Umbilical cord (tissue), 2 donors: ENCODE measurements around the gene EIF4G3. TPM values are rescaled to one million over a fixed set of nuclear protein-coding genes. Genes with fewer than 3 reads are reported as not detected.
"Not testable (repeated sequence)": the region's sequence is repeated elsewhere in the genome, so short reads cannot be mapped to it uniquely, and the experiment has no call there.

Experiments used
- DNase-seq: peaks from one replicate; pipeline ENCODE4 v3.0.0-alpha.2; 2015; ENCODE audit warnings: low spot score
- total RNA-seq: library from RNA; depleted of rRNA; stranded (reverse); fragments of >200 nt; gene quantifications from one replicate; pipeline ENCODE4 v1.2.3, GENCODE V29; 2014; ENCODE audit warnings: low replicate concordance; ENCODE audit not compliant: insufficient read depth

EIF4G3 gene
- 30.3 TPM for total RNA-seq

- DNase-seq = peak; percentile 100
These were observed at the start of gene EIF4G3 for GRCh38 chr1:21176586-21177555. Gene EIF4G3, minus strand, starts transcription at chr1:21176897. Its CDS starts 174,155 bp downstream, at chr1:21002742.

- no peak for DNase-seq
These were observed 48.4 kb upstream of the EIF4G3 start for GRCh38 chr1:21225065-21225464.

- DNase-seq = no peak
These were observed 44.1 kb upstream of the EIF4G3 start for GRCh38 chr1:21220815-21221214.

GRCh38 chr1:21219674-21220073 is 43.0 kb upstream of the EIF4G3 start:
- DNase-seq = no peak

- DNase-seq = peak; percentile 13
These were observed 41.3 kb upstream of the EIF4G3 start for GRCh38 chr1:21217812-21218596.

- DNase-seq = no peak
These were observed 40.4 kb upstream of the EIF4G3 start for GRCh38 chr1:21216835-21217811.

GRCh38 chr1:21212126-21212525 is 35.4 kb upstream of the EIF4G3 start:
- DNase-seq = no peak

- not testable (repeated sequence) for DNase-seq
These were observed 31.5 kb upstream of the EIF4G3 start for GRCh38 chr1:21208137-21208700.

GRCh38 chr1:21206117-21206516 is 29.4 kb upstream of the EIF4G3 start:
- DNase-seq = no peak

GRCh38 chr1:21205416-21205815 is 28.7 kb upstream of the EIF4G3 start:
- no peak for DNase-seq

- no peak for DNase-seq
These were observed 25.0 kb upstream of the EIF4G3 start for GRCh38 chr1:21201650-21202049.

- DNase-seq = not testable (repeated sequence)
These were observed 24.5 kb upstream of the EIF4G3 start for GRCh38 chr1:21201238-21201637.

- no peak for DNase-seq
These were observed 24.1 kb upstream of the EIF4G3 start for GRCh38 chr1:21200767-21201166.

GRCh38 chr1:21198929-21199328 is 22.2 kb upstream of the EIF4G3 start:
- DNase-seq = no peak

GRCh38 chr1:21192871-21193270 is 16.2 kb upstream of the EIF4G3 start:
- no peak for DNase-seq

- DNase-seq = no peak
These were observed 15.6 kb upstream of the EIF4G3 start for GRCh38 chr1:21192284-21192683.

- DNase-seq = not testable (repeated sequence)
These were observed 14.1 kb upstream of the EIF4G3 start for GRCh38 chr1:21190771-21191170.

- no peak for DNase-seq
These were observed 13.3 kb upstream of the EIF4G3 start for GRCh38 chr1:21189906-21190500.

- DNase-seq = no peak
These were observed 12.7 kb upstream of the EIF4G3 start for GRCh38 chr1:21189421-21189820.

GRCh38 chr1:21188235-21188634 is 11.5 kb upstream of the EIF4G3 start:
- no peak for DNase-seq
